Coronary artery (tissue), 2 donors: ENCODE results near the gene PARVA.
A peak's percentile ranks its signal among the peaks of the same experiment; 100 is the strongest.

Source experiments
- DNase-seq: peaks from one replicate; pipeline ENCODE4 v3.0.0-alpha.2; 2017; ENCODE audit warnings: low spot score
- H3K27ac ChIP-seq, 2 donors: fragments of 200-600 bp; sonication (generic); one replicate each; pipeline ENCODE4 v1.5.1; 2016 to 2019
- H3K4me3 ChIP-seq: fragments of 200-600 bp; sonication (generic); 2 replicates; pipeline ENCODE4 v1.5.1; 2016; ENCODE audit warnings: mild to moderate bottlenecking, moderate library complexity
- TF ChIP-seq, protein P1 (sequence below): fragments of 200-600 bp; sonication (generic); IDR thresholded peaks from one replicate; pipeline ENCODE4 v1.5.1; 2019; ENCODE audit warnings: antibody characterized with exemption

The PARVA gene

DNA sequence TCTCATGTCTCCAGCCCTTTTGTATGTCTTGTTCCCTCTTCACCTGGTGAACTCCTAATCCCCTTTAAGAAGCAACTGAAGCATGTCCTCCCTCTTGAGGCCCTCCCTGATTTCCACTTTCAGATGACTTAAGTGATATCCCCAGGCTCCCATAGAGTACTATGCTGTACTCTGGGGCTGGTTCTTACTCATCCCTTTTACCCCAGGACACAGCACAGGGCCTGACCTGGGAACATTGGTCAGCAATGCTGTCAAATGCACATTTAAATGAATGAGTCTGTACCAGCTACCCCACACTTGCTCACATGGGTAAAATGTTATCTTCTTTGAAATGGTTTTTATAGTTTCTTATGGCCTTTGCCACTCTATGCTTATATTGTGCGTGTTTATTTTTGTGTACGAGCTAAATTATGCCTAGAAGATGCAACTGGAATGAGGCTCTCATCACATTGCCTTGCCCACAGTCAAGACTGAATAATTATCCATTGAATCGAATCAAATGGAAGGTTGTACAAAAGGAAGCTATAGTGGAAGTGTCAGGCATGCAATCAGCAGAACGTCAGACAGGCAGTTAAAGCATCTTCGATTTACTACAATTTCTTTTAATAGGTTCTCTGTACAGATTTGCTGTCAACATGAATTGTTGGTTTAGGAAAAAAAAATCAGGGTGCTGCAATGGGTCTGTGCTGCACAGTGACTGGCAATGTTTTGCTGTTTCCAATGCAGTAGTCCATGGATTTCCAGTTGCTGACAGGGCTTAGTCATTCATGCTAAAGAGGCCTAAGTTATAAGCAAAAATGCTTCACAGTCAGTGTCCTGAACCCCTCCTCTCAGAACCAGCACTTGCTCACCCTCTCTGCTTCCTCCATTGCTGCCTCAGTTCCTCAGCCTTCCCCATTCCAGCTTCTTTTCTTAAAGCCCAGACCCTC lies 79.5 kb downstream of the PARVA start:
- no peak for DNase-seq
- Histone ChIP-seq H3K27ac (peak overlapping the region in 1 of 2 donors; percentile 42), H3K4me3 (no peak overlapping the region)
- TF ChIP-seq, protein P1, sequence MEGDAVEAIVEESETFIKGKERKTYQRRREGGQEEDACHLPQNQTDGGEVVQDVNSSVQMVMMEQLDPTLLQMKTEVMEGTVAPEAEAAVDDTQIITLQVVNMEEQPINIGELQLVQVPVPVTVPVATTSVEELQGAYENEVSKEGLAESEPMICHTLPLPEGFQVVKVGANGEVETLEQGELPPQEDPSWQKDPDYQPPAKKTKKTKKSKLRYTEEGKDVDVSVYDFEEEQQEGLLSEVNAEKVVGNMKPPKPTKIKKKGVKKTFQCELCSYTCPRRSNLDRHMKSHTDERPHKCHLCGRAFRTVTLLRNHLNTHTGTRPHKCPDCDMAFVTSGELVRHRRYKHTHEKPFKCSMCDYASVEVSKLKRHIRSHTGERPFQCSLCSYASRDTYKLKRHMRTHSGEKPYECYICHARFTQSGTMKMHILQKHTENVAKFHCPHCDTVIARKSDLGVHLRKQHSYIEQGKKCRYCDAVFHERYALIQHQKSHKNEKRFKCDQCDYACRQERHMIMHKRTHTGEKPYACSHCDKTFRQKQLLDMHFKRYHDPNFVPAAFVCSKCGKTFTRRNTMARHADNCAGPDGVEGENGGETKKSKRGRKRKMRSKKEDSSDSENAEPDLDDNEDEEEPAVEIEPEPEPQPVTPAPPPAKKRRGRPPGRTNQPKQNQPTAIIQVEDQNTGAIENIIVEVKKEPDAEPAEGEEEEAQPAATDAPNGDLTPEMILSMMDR, result no peak

GRCh38 chr11:12458042-12458441 lies 80.7 kb downstream of the PARVA start:
- no peak for DNase-seq
- peak overlapping the region in 1 of 2 donors; percentile 42 for H3K27ac ChIP-seq
- TF ChIP-seq, protein P1, result no peak
- no peak overlapping the region for H3K4me3 ChIP-seq

DNA sequence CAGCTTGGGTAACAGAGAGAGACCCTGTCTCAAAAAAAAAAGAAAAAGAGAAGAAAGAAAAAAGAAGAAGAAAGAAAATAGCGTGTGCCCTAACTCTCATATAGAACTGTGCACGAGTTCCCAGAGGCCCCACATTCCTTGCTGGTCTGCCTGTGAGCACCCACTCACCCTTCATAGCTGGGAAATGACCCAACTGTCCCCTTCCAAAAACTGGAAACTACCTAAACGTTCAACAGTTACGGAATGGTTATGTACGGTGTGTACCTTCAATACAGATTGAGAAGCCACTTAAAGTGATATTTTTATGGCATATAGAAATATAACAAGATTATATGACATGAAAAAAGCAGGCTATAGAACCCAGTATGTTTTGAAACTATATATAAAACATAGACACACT lies 82.0 kb downstream of the PARVA start:
- no peak overlapping the region for H3K4me3 ChIP-seq
- no peak for DNase-seq
- TF ChIP-seq, protein P1, result no peak
- peak overlapping the region in 1 of 2 donors; percentile 37 for H3K27ac ChIP-seq

GRCh38 chr11:12459865-12460444 lies 82.6 kb downstream of the PARVA start:
- no peak overlapping the region for H3K4me3 ChIP-seq
- TF ChIP-seq, protein P1, result no peak
- H3K27ac ChIP-seq, result no peak overlapping the region
- no peak for DNase-seq

DNA sequence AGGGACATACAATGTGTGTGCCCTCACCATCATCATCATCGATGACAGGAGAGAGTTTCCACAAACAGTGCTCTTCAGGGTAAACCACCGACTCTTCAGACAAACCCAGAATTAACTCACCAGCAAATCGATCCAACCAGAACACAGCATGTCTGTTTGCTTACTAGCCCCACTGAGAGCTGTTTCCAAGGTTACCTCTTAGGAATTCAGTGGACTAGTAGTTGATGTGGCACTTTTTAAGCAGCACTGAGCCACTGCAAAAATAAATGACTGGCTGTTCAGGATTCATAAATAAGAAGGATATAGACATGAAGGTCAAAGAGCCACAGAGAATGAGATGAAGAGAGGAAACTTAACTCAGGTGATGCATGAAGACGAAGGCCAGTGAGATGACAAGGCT lies 83.1 kb downstream of the PARVA start:
- TF ChIP-seq, protein P1, result no peak
- Histone ChIP-seq H3K4me3 (no peak overlapping the region), H3K27ac (no peak overlapping the region)
- DNase-seq, result no peak

DNA sequence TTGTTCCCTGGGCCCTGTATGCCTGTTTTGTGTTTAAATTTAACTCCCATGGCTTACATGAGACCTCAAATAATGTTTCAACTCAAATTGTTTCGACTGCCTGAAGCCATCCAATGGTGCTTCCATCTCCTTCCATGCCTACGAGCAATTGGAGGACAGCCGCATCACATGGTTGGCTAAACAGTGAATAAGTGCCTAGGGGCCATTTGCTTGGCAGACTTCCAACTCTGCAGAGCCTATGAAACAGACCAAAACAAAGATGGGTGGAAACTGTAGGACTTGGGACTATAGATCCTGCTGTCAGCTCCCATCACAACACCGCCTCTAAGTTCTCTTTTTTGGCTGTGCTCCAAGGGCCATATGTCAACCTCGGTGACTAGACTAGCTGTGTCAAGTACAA lies 84.1 kb downstream of the PARVA start:
- no peak overlapping the region for H3K27ac ChIP-seq
- no peak for DNase-seq
- TF ChIP-seq, protein P1, result no peak
- H3K4me3 ChIP-seq, result no peak overlapping the region

DNA sequence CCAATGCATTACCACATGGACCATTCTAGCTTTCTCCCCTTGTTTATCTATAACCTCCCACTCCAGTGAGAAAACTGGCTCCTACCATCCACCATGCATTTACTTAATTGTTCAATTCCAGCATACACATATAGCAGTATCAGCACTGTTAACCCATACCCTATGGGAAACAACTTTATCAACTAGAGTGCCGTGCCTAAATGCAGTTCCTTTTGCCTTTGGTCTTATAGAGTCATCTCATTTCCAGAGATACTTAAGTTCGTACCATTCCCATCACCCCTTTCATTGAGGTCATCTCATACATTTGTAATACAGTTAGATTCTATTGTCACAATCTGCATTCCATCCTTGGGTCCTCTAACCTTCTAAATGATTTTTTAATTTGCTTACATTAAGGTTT lies 86.9 kb downstream of the PARVA start:
- TF ChIP-seq, protein P1, result no peak
- DNase-seq, result no peak
- H3K4me3 ChIP-seq, result no peak overlapping the region
- no peak overlapping the region for H3K27ac ChIP-seq
